ENCODE data around the gene GRIN2A. TPM values are rescaled to one million over a fixed set of nuclear protein-coding genes. Genes with fewer than 3 reads are reported as not detected.

The GRIN2A gene
- total RNA-seq, 2 experiments from 2014 or later, result not detected

- Histone ChIP-seq H3K27ac (ENCODE audit: low read depth, low read length, poor library complexity, severe bottlenecking) (no peak overlapping the region), H3K36me3 (ENCODE audit: insufficient read depth, low read length) (no peaks in the 10 kb centered on the region), H2AFZ (ENCODE audit: low read length) (no peak overlapping the region), H3K4me1 (ENCODE audit: insufficient read depth, low read length, poor library complexity, severe bottlenecking) (no peaks in the 10 kb centered on the region), H3K9me2 (ENCODE audit: insufficient read depth, low read length) (no peaks in the 10 kb centered on the region), H3K9me3 (ENCODE audit: low read length) (no peaks in the 10 kb centered on the region), H3K4me3 (ENCODE audit: low read depth, low read length, poor library complexity, severe bottlenecking) (no peak overlapping the region), H3K79me2 (ENCODE audit: insufficient read depth, low read depth, low read length) (no peaks in the 10 kb centered on the region), H3K4me2 (ENCODE audit: low read length) (no peak overlapping the region), H4K20me1 (ENCODE audit: insufficient read depth, low read length) (no peaks in the 10 kb centered on the region)
- intact Hi-C loops (cut with micrococcal nuclease; ENCODE audit: unreplicated experiment), result no loop called here
- no peak for TF ChIP-seq CTCF (conservative IDR thresholded peaks at IDR 0.05; ENCODE audit: low read length)
- no peak for TF ChIP-seq EZH2phosphoT487 (IDR thresholded peaks at IDR 0.05; ENCODE audit: borderline replicate concordance, low read depth, low read length)
- POLR2A ChIA-PET, result no interaction called here
- CTCF ChIA-PET (ENCODE audit: unreplicated experiment), result no interaction called here
- DNase-seq (ENCODE audit: low spot score), result no peak
- no TSS peak for BruUV-seq (replicated peaks)
Measured at GRCh38 chr16:10180042-10180770, 2.0 kb downstream of the GRIN2A start.

- no peaks in the 10 kb centered on the region for H3K9me2 ChIP-seq (ENCODE audit: insufficient read depth, low read length)
- H4K20me1 ChIP-seq (ENCODE audit: insufficient read depth, low read length), result no peaks in the 10 kb centered on the region
- H3K36me3 ChIP-seq (ENCODE audit: insufficient read depth, low read length), result no peaks in the 10 kb centered on the region
- DNase-seq (ENCODE audit: low spot score), result no peak
- H3K4me3 ChIP-seq (ENCODE audit: low read depth, low read length, poor library complexity, severe bottlenecking), result no peak overlapping the region
- no peak overlapping the region for H3K4me2 ChIP-seq (ENCODE audit: low read length)
- H3K9me3 ChIP-seq (ENCODE audit: low read length), result no peaks in the 10 kb centered on the region
- intact Hi-C loops (cut with micrococcal nuclease; ENCODE audit: unreplicated experiment), result no loop called here
- H3K4me1 ChIP-seq (ENCODE audit: insufficient read depth, low read length, poor library complexity, severe bottlenecking), result no peaks in the 10 kb centered on the region
- no TSS peak for BruUV-seq (replicated peaks)
- TF ChIP-seq EZH2phosphoT487 (IDR thresholded peaks at IDR 0.05; ENCODE audit: borderline replicate concordance, low read depth, low read length) (no peak), CTCF (conservative IDR thresholded peaks at IDR 0.05; ENCODE audit: low read length) (no peak)
- H2AFZ ChIP-seq (ENCODE audit: low read length), result no peak overlapping the region
- H3K79me2 ChIP-seq (ENCODE audit: insufficient read depth, low read depth, low read length), result no peaks in the 10 kb centered on the region
- ChIA-PET CTCF (ENCODE audit: unreplicated experiment) (no interaction called here), POLR2A (no interaction called here)
- no peak overlapping the region for H3K27ac ChIP-seq (ENCODE audit: low read depth, low read length, poor library complexity, severe bottlenecking)
Measured at GRCh38 chr16:10178526-10178925, 3.7 kb downstream of the GRIN2A start.

GRCh38 chr16:10178080-10178479 is 4.1 kb downstream of the GRIN2A start:
- Histone ChIP-seq H3K9me2 (ENCODE audit: insufficient read depth, low read length) (no peaks in the 10 kb centered on the region), H3K4me2 (ENCODE audit: low read length) (no peak overlapping the region), H3K79me2 (ENCODE audit: insufficient read depth, low read depth, low read length) (no peaks in the 10 kb centered on the region), H2AFZ (ENCODE audit: low read length) (no peak overlapping the region), H3K4me1 (ENCODE audit: insufficient read depth, low read length, poor library complexity, severe bottlenecking) (no peaks in the 10 kb centered on the region), H3K27ac (ENCODE audit: low read depth, low read length, poor library complexity, severe bottlenecking) (no peak overlapping the region), H3K36me3 (ENCODE audit: insufficient read depth, low read length) (no peaks in the 10 kb centered on the region), H4K20me1 (ENCODE audit: insufficient read depth, low read length) (no peaks in the 10 kb centered on the region), H3K4me3 (ENCODE audit: low read depth, low read length, poor library complexity, severe bottlenecking) (no peak overlapping the region), H3K9me3 (ENCODE audit: low read length) (no peaks in the 10 kb centered on the region)
- no TSS peak for BruUV-seq (replicated peaks)
- ChIA-PET CTCF (ENCODE audit: unreplicated experiment) (no interaction called here), POLR2A (no interaction called here)
- TF ChIP-seq CTCF (conservative IDR thresholded peaks at IDR 0.05; ENCODE audit: low read length) (no peak), EZH2phosphoT487 (IDR thresholded peaks at IDR 0.05; ENCODE audit: borderline replicate concordance, low read depth, low read length) (no peak)
- intact Hi-C loops (cut with micrococcal nuclease; ENCODE audit: unreplicated experiment), result no loop called here
- no peak for DNase-seq (ENCODE audit: low spot score)

Data from OCI-LY7 (cell line).